Measurements from ENCODE around the gene MZF1.
"Not testable (repeated sequence)": the region's sequence is repeated elsewhere in the genome, so short reads cannot be mapped to it uniquely, and the experiment has no call there.

MZF1 gene

GRCh38 chr19:58543826-58544590, 29.1 kb downstream of the MZF1 start, which contains the start of gene TRIM28:
Gene TRIM28, plus strand, starts transcription at chr19:58544064. Its CDS starts 694 bp downstream, at chr19:58544758.
- TF ChIP-seq CTCF (IDR thresholded peaks at IDR 0.05; ENCODE audit: low read depth, low read length) = no peak
- peak; percentile 99 to 100 for DNase-seq (ENCODE audit: low read depth in 2 of 2)
- H3K4me3 ChIP-seq (replicated peaks in 1 of 2; ENCODE audit: low read depth in 2 of 2, low read length in 2 of 2) = peak within 1 kb of the TSS; percentile 91

- H3K4me3 ChIP-seq (replicated peaks in 1 of 2; ENCODE audit: low read depth in 2 of 2, low read length in 2 of 2) = peak overlapping the region in 1 of 2 donors; percentile 55
- DNase-seq (ENCODE audit: low read depth in 2 of 2) = not testable (repeated sequence)
These were observed 30.3 kb downstream of the MZF1 start for GRCh38 chr19:58542641-58543372.

DNA sequence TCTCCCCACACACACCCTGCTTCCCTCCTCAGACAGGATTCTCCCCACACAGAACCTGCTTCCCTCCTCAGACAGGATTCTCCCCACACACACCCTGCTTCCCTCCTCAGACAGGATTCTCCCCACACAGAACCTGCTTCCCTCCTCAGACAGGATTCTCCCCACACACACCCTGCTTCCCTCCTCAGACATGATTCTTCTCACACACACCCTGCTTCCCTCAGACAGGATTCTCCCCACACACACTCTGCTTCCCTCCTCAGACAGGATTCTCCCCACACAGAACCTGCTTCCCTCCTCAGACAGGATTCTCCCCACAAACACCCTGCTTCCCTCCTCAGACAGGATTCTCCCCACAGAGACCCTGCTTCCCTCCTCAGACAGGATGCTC, 34.0 kb downstream of the MZF1 start:
- DNase-seq (ENCODE audit: low read depth in 2 of 2) = not testable (repeated sequence)

GRCh38 chr19:58538257-58539168, 34.6 kb downstream of the MZF1 start:
- TF ChIP-seq CTCF (IDR thresholded peaks at IDR 0.05; ENCODE audit: low read depth, low read length) = no peak
- DNase-seq (ENCODE audit: low read depth in 2 of 2) = peak in 1 of 2 donors; percentile 54
- peak overlapping the region; percentile 14 to 26 for H3K4me3 ChIP-seq (replicated peaks in 1 of 2; ENCODE audit: low read depth in 2 of 2, low read length in 2 of 2)

More for the DNA sequence above, 34.0 kb downstream of the MZF1 start:
- not testable (repeated sequence) for H3K4me3 ChIP-seq (replicated peaks in 1 of 2; ENCODE audit: low read depth in 2 of 2, low read length in 2 of 2)

DNA sequence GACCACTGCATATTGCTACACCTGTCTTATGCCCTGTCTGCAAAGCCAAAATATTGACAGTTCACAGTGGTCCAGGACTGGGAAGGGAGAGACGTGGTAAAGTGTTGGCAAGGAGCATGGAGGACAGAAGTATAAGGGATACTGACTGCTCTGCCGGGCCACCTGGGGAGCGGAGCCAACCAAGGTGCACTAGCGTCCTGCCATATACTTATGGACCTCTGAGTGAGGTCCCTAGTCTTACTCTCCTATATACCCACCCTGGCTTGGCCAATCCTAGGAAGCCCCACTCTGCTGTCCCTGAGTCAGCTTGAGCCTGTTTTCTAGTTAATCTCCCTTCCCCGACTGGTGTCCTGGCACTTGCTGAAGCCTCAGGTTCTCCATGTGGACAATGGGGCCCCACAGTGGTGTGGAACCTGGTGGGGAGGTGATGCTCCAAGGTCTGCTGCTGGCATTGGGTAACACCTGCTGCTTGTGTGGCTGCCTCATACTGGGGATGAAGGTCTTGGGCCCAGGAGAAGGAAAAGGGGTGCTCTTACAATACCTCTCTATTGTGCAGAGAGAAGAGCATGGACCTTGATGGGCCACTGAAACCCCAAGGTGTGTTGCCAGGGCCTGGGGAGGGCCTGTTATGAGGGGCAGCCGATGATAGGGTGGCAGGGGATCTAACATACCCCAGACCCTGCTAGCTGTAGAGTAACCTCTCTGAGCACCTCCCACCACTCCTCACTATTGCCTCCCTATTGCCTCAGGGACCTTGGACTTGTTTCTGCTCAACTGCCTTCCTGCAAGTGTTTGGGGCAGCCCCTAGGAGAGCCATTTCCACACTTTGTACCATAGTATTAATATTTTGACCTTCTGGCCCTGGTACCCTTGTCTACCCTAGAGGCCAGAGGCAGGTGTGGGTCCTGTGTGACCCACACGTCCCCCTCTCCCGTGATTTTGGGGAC, 36.0 kb downstream of the MZF1 start:
- no peak for TF ChIP-seq CTCF (IDR thresholded peaks at IDR 0.05; ENCODE audit: low read depth, low read length)
- no peak overlapping the region for H3K4me3 ChIP-seq (replicated peaks in 1 of 2; ENCODE audit: low read depth in 2 of 2, low read length in 2 of 2)
- DNase-seq (ENCODE audit: low read depth in 2 of 2) = no peak

DNA sequence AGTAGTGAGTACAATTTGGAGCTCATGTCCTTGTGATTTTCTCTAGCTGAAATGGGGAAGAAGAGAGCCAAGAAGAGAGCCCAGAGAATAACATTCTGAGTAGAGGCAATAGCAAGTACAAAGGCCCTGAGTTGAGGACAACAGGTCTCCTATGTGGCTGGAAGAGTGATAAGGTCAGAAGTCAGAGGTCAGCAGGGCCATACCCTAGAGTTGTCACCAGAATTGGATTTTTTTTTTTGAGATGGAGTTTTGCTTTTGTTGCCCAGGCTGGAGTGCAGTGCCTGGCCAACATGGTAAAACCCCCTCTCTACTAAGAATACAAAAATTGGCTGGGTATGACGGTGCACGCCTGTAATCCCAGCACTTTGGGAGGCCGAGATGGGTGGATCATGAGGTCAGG, 37.3 kb downstream of the MZF1 start:
- no peak for TF ChIP-seq CTCF (IDR thresholded peaks at IDR 0.05; ENCODE audit: low read depth, low read length)

More for the DNA sequence above, 37.3 kb downstream of the MZF1 start:
- no peak overlapping the region for H3K4me3 ChIP-seq (replicated peaks in 1 of 2; ENCODE audit: low read depth in 2 of 2, low read length in 2 of 2)
- no peak for DNase-seq (ENCODE audit: low read depth in 2 of 2)

Measured in cardiac fibroblast (primary cell).